PC-9 (cell line): ENCODE results near the gene GRIK3.

Source experiments
- CTCF ChIP-seq: fragments of 200-600 bp; sonication (generic); conservative IDR thresholded peaks from 2 replicates; pipeline ENCODE4 v1.6.1; 2017; ENCODE audit warnings: mixed run types, antibody characterized with exemption, mild to moderate bottlenecking, moderate library complexity
- EZH2 ChIP-seq: fragments of 200-600 bp; sonication (generic); IDR thresholded peaks from 2 replicates; pipeline ENCODE4 v1.8.0; 2017; ENCODE audit warnings: antibody characterized with exemption, low read depth

DNA sequence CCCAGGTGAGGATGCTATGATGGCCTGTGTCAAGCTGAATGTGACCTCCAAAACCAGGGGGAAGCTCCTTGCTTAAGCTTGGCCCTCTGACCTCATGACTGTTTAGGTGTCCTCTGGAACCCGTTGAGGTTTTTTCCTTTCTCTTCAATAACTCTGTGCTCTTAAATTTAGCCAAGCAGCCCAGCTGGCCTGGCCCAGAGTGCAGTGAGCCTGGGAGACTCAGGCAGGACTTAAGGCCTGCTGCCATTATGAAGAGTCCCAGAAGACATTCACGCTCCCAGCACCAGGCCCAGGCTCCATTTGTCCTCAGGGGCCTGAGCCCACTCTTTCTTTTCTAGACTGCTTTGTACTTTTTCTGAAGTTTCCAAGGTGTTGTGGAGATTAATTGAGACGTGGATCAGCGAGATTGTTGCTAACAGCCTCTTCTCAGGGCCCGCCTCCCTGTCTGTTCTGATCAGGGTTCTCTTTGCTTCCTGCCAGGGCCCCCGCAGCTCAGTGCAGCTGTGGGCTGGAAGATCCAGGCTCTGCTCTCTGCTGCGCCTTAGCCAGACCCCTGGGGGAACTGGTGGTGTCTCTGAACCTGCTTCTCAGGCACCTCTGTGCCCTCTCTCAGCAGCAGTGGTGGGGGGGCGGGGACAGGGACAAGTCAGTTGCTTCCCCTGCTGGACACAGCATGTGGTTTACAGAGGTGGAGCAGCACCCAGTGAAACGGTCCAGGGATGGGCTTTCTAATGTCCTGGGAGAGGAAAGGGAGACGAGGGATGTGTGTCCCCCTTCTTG, 124.2 kb downstream of the GRIK3 start:
- no peak for TF ChIP-seq CTCF
- TF ChIP-seq EZH2: no peak
